ENCODE measurements around the gene IFT88. TPM values are rescaled to one million over a fixed set of nuclear protein-coding genes. Genes with fewer than 3 reads are reported as not detected.

Gene IFT88
- total and polyA plus RNA-seq, 7 experiments from 2014 or later, result 5.0 to 17.0 (median 9.8) TPM

- Histone ChIP-seq H3K9me3 (ENCODE audit: control insufficient read depth in 2 of 3, low read length in 3 of 3) (no peaks in the 10 kb centered on the region), H3K36me3 (ENCODE audit: control insufficient read depth in 2 of 3, insufficient read depth in 3 of 3, low read length in 3 of 3) (no peaks in the 10 kb centered on the region), H3K27me3 (ENCODE audit: control insufficient read depth in 2 of 2, insufficient read depth in 2 of 2, low read length in 2 of 2) (no peaks in the 10 kb centered on the region), H3K27ac (ENCODE audit: low read depth, low read length) (no peak overlapping the region), H3K4me3 (ENCODE audit: low read length) (no peak overlapping the region), H3K4me1 (ENCODE audit: control insufficient read depth in 2 of 2, insufficient read depth in 2 of 2, low read length in 2 of 2) (no peaks in the 10 kb centered on the region)
- H3K27me3 Mint-ChIP-seq, result no peaks in the 10 kb centered on the region
- H3K36me3 Mint-ChIP-seq, result peaks cover 2 to 50% (median 37%) of the 10 kb centered on the region in 5 donors
- H3K4me1 Mint-ChIP-seq, result peaks cover 0 to 5% (median 0%) of the 10 kb centered on the region in 7 donors
- H3K4me3 Mint-ChIP-seq, result no peak overlapping the region
- no peak overlapping the region for H3K27ac Mint-ChIP-seq
- no peaks in the 10 kb centered on the region for H3K9me3 Mint-ChIP-seq
- ChIA-PET CTCF (interaction anchor here (0.6 kb wide), 1 partner anchor 374 kb away, joined by 3 read pairs; no protein-coding TSS in a partner anchor), POLR2A (no interaction called here)
- ATAC-seq (no peak), DNase-seq (no peak)
- intact Hi-C loops (cut with micrococcal nuclease), result no loop called here
Measured at GRCh38 chr13:20636079-20636478, 69.1 kb downstream of the IFT88 start.

GRCh38 chr13:20637811-20638210 is 70.9 kb downstream of the IFT88 start:
- no peaks in the 10 kb centered on the region for H3K27me3 ChIP-seq (ENCODE audit: control insufficient read depth in 2 of 2, insufficient read depth in 2 of 2, low read length in 2 of 2)
- no peak overlapping the region for H3K4me3 ChIP-seq (ENCODE audit: low read length)
- no peaks in the 10 kb centered on the region for H3K9me3 Mint-ChIP-seq
- no peak for DNase-seq
- no peak overlapping the region for H3K27ac ChIP-seq (ENCODE audit: low read depth, low read length)
- H3K4me1 Mint-ChIP-seq, result peaks cover 0 to 5% (median 0%) of the 10 kb centered on the region in 7 donors
- H3K36me3 ChIP-seq (ENCODE audit: control insufficient read depth in 2 of 3, insufficient read depth in 3 of 3, low read length in 3 of 3), result no peaks in the 10 kb centered on the region
- ChIA-PET POLR2A (no interaction called here), CTCF (interaction anchor here (0.6 to 0.7 kb wide), 2 partner anchors 292 to 840 kb away, joined by 3 to 4 read pairs; no protein-coding TSS in a partner anchor)
- H3K4me3 Mint-ChIP-seq, result no peak overlapping the region
- no peaks in the 10 kb centered on the region for H3K27me3 Mint-ChIP-seq
- no peaks in the 10 kb centered on the region for H3K9me3 ChIP-seq (ENCODE audit: control insufficient read depth in 2 of 3, low read length in 3 of 3)
- H3K4me1 ChIP-seq (ENCODE audit: control insufficient read depth in 2 of 2, insufficient read depth in 2 of 2, low read length in 2 of 2), result no peaks in the 10 kb centered on the region
- peaks cover 0 to 41% (median 30%) of the 10 kb centered on the region in 5 donors for H3K36me3 Mint-ChIP-seq
- no peak overlapping the region for H3K27ac Mint-ChIP-seq
- intact Hi-C loops (cut with micrococcal nuclease), result no loop called here
- ATAC-seq, result no peak

GRCh38 chr13:20647758-20648157 is 80.8 kb downstream of the IFT88 start:
- H3K36me3 ChIP-seq (ENCODE audit: control insufficient read depth in 2 of 3, insufficient read depth in 3 of 3, low read length in 3 of 3), result no peaks in the 10 kb centered on the region
- Mint-ChIP-seq H3K4me3 (no peak overlapping the region), H3K4me1 (peaks cover 0 to 2% (median 0%) of the 10 kb centered on the region in 7 donors), H3K27ac (no peak overlapping the region), H3K27me3 (no peaks in the 10 kb centered on the region), H3K9me3 (peaks cover 0 to 20% (median 5%) of the 10 kb centered on the region in 11 donors), H3K36me3 (peaks cover 0 to 39% (median 36%) of the 10 kb centered on the region in 5 donors)
- H3K27ac ChIP-seq (ENCODE audit: low read depth, low read length), result no peak overlapping the region
- no peaks in the 10 kb centered on the region for H3K9me3 ChIP-seq (ENCODE audit: control insufficient read depth in 2 of 3, low read length in 3 of 3)
- no peak overlapping the region for H3K4me3 ChIP-seq (ENCODE audit: low read length)
- no peaks in the 10 kb centered on the region for H3K4me1 ChIP-seq (ENCODE audit: control insufficient read depth in 2 of 2, insufficient read depth in 2 of 2, low read length in 2 of 2)
- ATAC-seq, result no peak
- DNase-seq, result no peak
- POLR2A ChIA-PET, result no interaction called here
- CTCF ChIA-PET, result no interaction called here
- H3K27me3 ChIP-seq (ENCODE audit: control insufficient read depth in 2 of 2, insufficient read depth in 2 of 2, low read length in 2 of 2), result no peaks in the 10 kb centered on the region
- intact Hi-C loops (cut with micrococcal nuclease), result no loop called here

- Histone ChIP-seq H3K27me3 (ENCODE audit: control insufficient read depth in 2 of 2, insufficient read depth in 2 of 2, low read length in 2 of 2) (no peaks in the 10 kb centered on the region), H3K27ac (ENCODE audit: low read depth, low read length) (no peak overlapping the region), H3K9me3 (ENCODE audit: control insufficient read depth in 2 of 3, low read length in 3 of 3) (no peaks in the 10 kb centered on the region), H3K4me3 (ENCODE audit: low read length) (no peak overlapping the region), H3K36me3 (ENCODE audit: control insufficient read depth in 2 of 3, insufficient read depth in 3 of 3, low read length in 3 of 3) (no peaks in the 10 kb centered on the region), H3K4me1 (ENCODE audit: control insufficient read depth in 2 of 2, insufficient read depth in 2 of 2, low read length in 2 of 2) (no peaks in the 10 kb centered on the region)
- peaks cover 0 to 5% (median 0%) of the 10 kb centered on the region in 11 donors for H3K9me3 Mint-ChIP-seq
- H3K27me3 Mint-ChIP-seq, result no peaks in the 10 kb centered on the region
- POLR2A ChIA-PET, result no interaction called here
- peaks cover 0 to 24% (median 9%) of the 10 kb centered on the region in 5 donors for H3K36me3 Mint-ChIP-seq
- ATAC-seq (no peak), DNase-seq (no peak)
- H3K4me3 Mint-ChIP-seq, result no peak overlapping the region
- intact Hi-C loops (cut with micrococcal nuclease), result no loop called here
- peaks cover 0 to 4% (median 0%) of the 10 kb centered on the region in 7 donors for H3K4me1 Mint-ChIP-seq
- CTCF ChIA-PET, result no interaction called here
- no peak overlapping the region for H3K27ac Mint-ChIP-seq
Measured at GRCh38 chr13:20652946-20653345, 86.0 kb downstream of the IFT88 start.

- POLR2A ChIA-PET, result no interaction called here
- intact Hi-C loops (cut with micrococcal nuclease), result no loop called here
- no peak overlapping the region for H3K27ac ChIP-seq (ENCODE audit: low read depth, low read length)
- peaks cover 0 to 4% (median 0%) of the 10 kb centered on the region in 11 donors for H3K9me3 Mint-ChIP-seq
- no peaks in the 10 kb centered on the region for H3K4me1 ChIP-seq (ENCODE audit: control insufficient read depth in 2 of 2, insufficient read depth in 2 of 2, low read length in 2 of 2)
- peaks cover 0 to 34% (median 14%) of the 10 kb centered on the region in 5 donors for H3K36me3 Mint-ChIP-seq
- no peak for ATAC-seq
- peaks cover 0 to 4% (median 0%) of the 10 kb centered on the region in 7 donors for H3K4me1 Mint-ChIP-seq
- H3K36me3 ChIP-seq (ENCODE audit: control insufficient read depth in 2 of 3, insufficient read depth in 3 of 3, low read length in 3 of 3), result no peaks in the 10 kb centered on the region
- H3K27me3 ChIP-seq (ENCODE audit: control insufficient read depth in 2 of 2, insufficient read depth in 2 of 2, low read length in 2 of 2), result no peaks in the 10 kb centered on the region
- CTCF ChIA-PET, result interaction anchor here (0.6 kb wide), 1 partner anchor 376 kb away, joined by 3 read pairs; no protein-coding TSS in a partner anchor
- no peak for DNase-seq
- no peaks in the 10 kb centered on the region for H3K27me3 Mint-ChIP-seq
- H3K4me3 ChIP-seq (ENCODE audit: low read length), result no peak overlapping the region
- no peak overlapping the region for H3K27ac Mint-ChIP-seq
- no peaks in the 10 kb centered on the region for H3K9me3 ChIP-seq (ENCODE audit: control insufficient read depth in 2 of 3, low read length in 3 of 3)
- no peak overlapping the region for H3K4me3 Mint-ChIP-seq
Measured at GRCh38 chr13:20654156-20654555, 87.2 kb downstream of the IFT88 start.

- intact Hi-C loops (cut with micrococcal nuclease), result no loop called here
Measured at GRCh38 chr13:20658451-20659040, 91.6 kb downstream of the IFT88 start.

GRCh38 chr13:20664351-20664750 is 97.4 kb downstream of the IFT88 start:
- H3K27ac ChIP-seq (ENCODE audit: low read depth, low read length), result no peak overlapping the region
- no peaks in the 10 kb centered on the region for H3K36me3 ChIP-seq (ENCODE audit: control insufficient read depth in 2 of 3, insufficient read depth in 3 of 3, low read length in 3 of 3)
- DNase-seq, result no peak
- H3K4me1 Mint-ChIP-seq, result no peaks in the 10 kb centered on the region
- POLR2A ChIA-PET, result no interaction called here
- intact Hi-C loops (cut with micrococcal nuclease), result no loop called here
- H3K4me3 ChIP-seq (ENCODE audit: low read length), result no peak overlapping the region
- H3K27me3 ChIP-seq (ENCODE audit: control insufficient read depth in 2 of 2, insufficient read depth in 2 of 2, low read length in 2 of 2), result no peaks in the 10 kb centered on the region
- H3K9me3 ChIP-seq (ENCODE audit: control insufficient read depth in 2 of 3, low read length in 3 of 3), result no peaks in the 10 kb centered on the region
- H3K9me3 Mint-ChIP-seq, result no peaks in the 10 kb centered on the region
- no peaks in the 10 kb centered on the region for H3K27me3 Mint-ChIP-seq
- peaks cover 0 to 34% (median 28%) of the 10 kb centered on the region in 5 donors for H3K36me3 Mint-ChIP-seq
- ATAC-seq, result no peak
- CTCF ChIA-PET, result no interaction called here
- peaks cover 0 to 12% of the 10 kb centered on the region in 2 donors for H3K4me1 ChIP-seq (ENCODE audit: control insufficient read depth in 2 of 2, insufficient read depth in 2 of 2, low read length in 2 of 2)
- H3K4me3 Mint-ChIP-seq, result no peak overlapping the region
- H3K27ac Mint-ChIP-seq, result no peak overlapping the region

More at GRCh38 chr13:20658451-20659040, 91.6 kb downstream of the IFT88 start:
- ATAC-seq (no peak), DNase-seq (no peak)
- Mint-ChIP-seq H3K4me1 (no peaks in the 10 kb centered on the region), H3K36me3 (peaks cover 0 to 40% (median 19%) of the 10 kb centered on the region in 5 donors), H3K27me3 (no peaks in the 10 kb centered on the region), H3K27ac (no peak overlapping the region), H3K4me3 (no peak overlapping the region), H3K9me3 (peaks cover 0 to 2% (median 0%) of the 10 kb centered on the region in 11 donors)
- Histone ChIP-seq H3K4me3 (ENCODE audit: low read length) (no peak overlapping the region), H3K4me1 (ENCODE audit: control insufficient read depth in 2 of 2, insufficient read depth in 2 of 2, low read length in 2 of 2) (no peaks in the 10 kb centered on the region), H3K27ac (ENCODE audit: low read depth, low read length) (no peak overlapping the region), H3K27me3 (ENCODE audit: control insufficient read depth in 2 of 2, insufficient read depth in 2 of 2, low read length in 2 of 2) (no peaks in the 10 kb centered on the region), H3K36me3 (ENCODE audit: control insufficient read depth in 2 of 3, insufficient read depth in 3 of 3, low read length in 3 of 3) (no peaks in the 10 kb centered on the region), H3K9me3 (ENCODE audit: control insufficient read depth in 2 of 3, low read length in 3 of 3) (no peaks in the 10 kb centered on the region)
- ChIA-PET CTCF (interaction anchor here (0.7 kb wide), 1 partner anchor 9 kb away, joined by 4 read pairs; no protein-coding TSS in a partner anchor), POLR2A (no interaction called here)

All from naive thymus-derived CD4-positive, alpha-beta T cell (primary cell).